DOHH2 (cell line): ENCODE measurements around the gene ADCY10.

Experiments
- H3F3A ChIP-seq: fragments of 200-600 bp; sonication (generic), shearing (Covaris generic); 2 replicates; pipeline ENCODE4 v1.6.0; 2016; ENCODE audit warnings: antibody characterized with exemption, mild to moderate bottlenecking; ENCODE audit not compliant: control insufficient read depth, insufficient read depth
- H3K27ac ChIP-seq: fragments of 200-600 bp; sonication (generic); 2 replicates; pipeline ENCODE4 v1.5.1; 2014; ENCODE audit warnings: low read depth, mild to moderate bottlenecking, low read length, moderate library complexity
- H3K27me3 ChIP-seq: fragments of 200-600 bp; sonication (generic); 2 replicates; pipeline ENCODE4 v1.6.1; 2014; ENCODE audit warnings: mild to moderate bottlenecking, low read length, mixed read lengths; ENCODE audit not compliant: control insufficient read depth
- H3K36me3 ChIP-seq: fragments of 200-600 bp; sonication (generic); 2 replicates; pipeline ENCODE4 v1.6.1; 2014; ENCODE audit warnings: mild to moderate bottlenecking, low read length, moderate library complexity, mixed read lengths; ENCODE audit not compliant: control insufficient read depth
- H3K4me1 ChIP-seq: fragments of 200-600 bp; sonication (generic); 2 replicates; pipeline ENCODE4 v1.6.1; 2014; ENCODE audit warnings: mild to moderate bottlenecking, low read length, mixed read lengths; ENCODE audit not compliant: control insufficient read depth
- H3K4me2 ChIP-seq: fragments of 200-600 bp; sonication (generic); 2 replicates; pipeline ENCODE4 v1.6.0; 2014; ENCODE audit warnings: mild to moderate bottlenecking, low read length, moderate library complexity
- H3K4me3 ChIP-seq: fragments of 200-600 bp; sonication (generic); 2 replicates; pipeline ENCODE4 v1.5.1; 2014; ENCODE audit warnings: mild to moderate bottlenecking, low read length, mixed read lengths
- H3K79me2 ChIP-seq: fragments of 200-600 bp; sonication (generic); 2 replicates; pipeline ENCODE4 v1.6.1; 2014; ENCODE audit warnings: mild to moderate bottlenecking, low read length, mixed read lengths; ENCODE audit not compliant: control insufficient read depth
- H3K9me2 ChIP-seq: fragments of 200-600 bp; sonication (generic); replicated peaks from 2 replicates; pipeline ENCODE4 v1.6.1; 2014; ENCODE audit warnings: mild to moderate bottlenecking, low read length, mixed read lengths; ENCODE audit not compliant: control insufficient read depth
- H3K9me3 ChIP-seq: fragments of 200-600 bp; sonication (generic); 2 replicates; pipeline ENCODE4 v1.6.1; 2014; ENCODE audit warnings: antibody characterized with exemption, low read length, mixed read lengths; ENCODE audit not compliant: control insufficient read depth, insufficient read depth
- H4K20me1 ChIP-seq: fragments of 200-600 bp; sonication (generic); 2 replicates; pipeline ENCODE4 v1.6.0; 2014; ENCODE audit warnings: low read depth, mild to moderate bottlenecking, antibody characterized with exemption, low read length, moderate library complexity; ENCODE audit not compliant: control insufficient read depth, insufficient read depth
- CTCF ChIP-seq: fragments of 200-600 bp; sonication (generic); IDR thresholded peaks from one replicate; pipeline ENCODE4 v1.5.1; 2014; ENCODE audit warnings: antibody characterized with exemption, mild to moderate bottlenecking, low read depth, low read length; ENCODE audit not compliant: poor library complexity, severe bottlenecking
- EZH2phosphoT487 ChIP-seq: fragments of 200-600 bp; sonication (generic); IDR thresholded peaks from 2 replicates; pipeline ENCODE4 v1.6.1; 2017; ENCODE audit warnings: borderline replicate concordance, mild to moderate bottlenecking, antibody characterized with exemption, low read length, moderate library complexity, mixed read lengths

Gene ADCY10

GRCh38 chr1:167800251-167800650 lies 113.7 kb downstream of the ADCY10 start:
- no peak overlapping the region for H3K27ac ChIP-seq

GRCh38 chr1:167799747-167800146 lies 114.2 kb downstream of the ADCY10 start:
- TF ChIP-seq EZH2phosphoT487: no peak
- no peak for TF ChIP-seq CTCF
- H3K27ac ChIP-seq: no peak overlapping the region

More at GRCh38 chr1:167800251-167800650, 113.7 kb downstream of the ADCY10 start:
- Histone ChIP-seq H3K27me3 (no peaks in the 10 kb centered on the region), H3K4me3 (no peak overlapping the region), H3F3A (peaks cover 2% of the 10 kb centered on the region; the same call in 1 of the 2 replicates), H3K4me1 (peaks cover 23% of the 10 kb centered on the region), H4K20me1 (no peaks in the 10 kb centered on the region), H3K79me2 (no peaks in the 10 kb centered on the region), H3K36me3 (no peaks in the 10 kb centered on the region), H3K9me3 (no peaks in the 10 kb centered on the region), H3K9me2 (no peaks in the 10 kb centered on the region), H3K4me2 (no peak overlapping the region)
- TF ChIP-seq CTCF (no peak), EZH2phosphoT487 (no peak)

GRCh38 chr1:167798952-167799351 lies 115.0 kb downstream of the ADCY10 start:
- Histone ChIP-seq H3K9me3 (no peaks in the 10 kb centered on the region), H3K79me2 (no peaks in the 10 kb centered on the region), H3K36me3 (no peaks in the 10 kb centered on the region), H3F3A (no peaks in the 10 kb centered on the region), H3K4me3 (no peak overlapping the region), H3K27ac (no peak overlapping the region), H3K9me2 (no peaks in the 10 kb centered on the region), H4K20me1 (no peaks in the 10 kb centered on the region), H3K4me2 (no peak overlapping the region), H3K27me3 (no peaks in the 10 kb centered on the region), H3K4me1 (peaks cover 10% of the 10 kb centered on the region)
- no peak for TF ChIP-seq CTCF
- no peak for TF ChIP-seq EZH2phosphoT487

More at GRCh38 chr1:167799747-167800146, 114.2 kb downstream of the ADCY10 start:
- Histone ChIP-seq H3K27me3 (no peaks in the 10 kb centered on the region), H3K4me1 (peaks cover 18% of the 10 kb centered on the region), H3K36me3 (no peaks in the 10 kb centered on the region), H3F3A (no peaks in the 10 kb centered on the region), H3K9me2 (no peaks in the 10 kb centered on the region), H3K9me3 (no peaks in the 10 kb centered on the region), H4K20me1 (no peaks in the 10 kb centered on the region), H3K79me2 (no peaks in the 10 kb centered on the region), H3K4me2 (no peak overlapping the region), H3K4me3 (no peak overlapping the region)
